ENCODE measurements around the gene CD83.

Gene CD83

DNA sequence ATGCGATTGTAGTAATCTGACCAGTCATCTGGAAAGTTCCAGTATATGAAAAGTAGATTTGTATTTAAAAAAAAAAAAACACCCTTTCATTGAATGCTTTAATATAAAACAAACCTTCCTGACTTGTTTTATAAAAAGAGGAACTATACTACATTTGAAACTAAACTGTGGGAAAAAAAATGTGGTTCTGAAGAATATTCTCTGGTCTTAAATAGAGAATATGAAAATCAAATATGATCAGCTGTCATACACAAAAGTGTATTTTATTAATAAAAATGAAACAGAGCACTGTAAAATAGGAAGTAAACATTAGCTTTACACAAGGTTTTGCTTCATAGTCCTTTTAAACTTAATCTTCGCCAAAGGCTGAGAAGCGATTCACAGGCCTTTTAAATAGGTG lies 25.3 kb upstream of the CD83 start:
- DNase-seq: no peak

DNA sequence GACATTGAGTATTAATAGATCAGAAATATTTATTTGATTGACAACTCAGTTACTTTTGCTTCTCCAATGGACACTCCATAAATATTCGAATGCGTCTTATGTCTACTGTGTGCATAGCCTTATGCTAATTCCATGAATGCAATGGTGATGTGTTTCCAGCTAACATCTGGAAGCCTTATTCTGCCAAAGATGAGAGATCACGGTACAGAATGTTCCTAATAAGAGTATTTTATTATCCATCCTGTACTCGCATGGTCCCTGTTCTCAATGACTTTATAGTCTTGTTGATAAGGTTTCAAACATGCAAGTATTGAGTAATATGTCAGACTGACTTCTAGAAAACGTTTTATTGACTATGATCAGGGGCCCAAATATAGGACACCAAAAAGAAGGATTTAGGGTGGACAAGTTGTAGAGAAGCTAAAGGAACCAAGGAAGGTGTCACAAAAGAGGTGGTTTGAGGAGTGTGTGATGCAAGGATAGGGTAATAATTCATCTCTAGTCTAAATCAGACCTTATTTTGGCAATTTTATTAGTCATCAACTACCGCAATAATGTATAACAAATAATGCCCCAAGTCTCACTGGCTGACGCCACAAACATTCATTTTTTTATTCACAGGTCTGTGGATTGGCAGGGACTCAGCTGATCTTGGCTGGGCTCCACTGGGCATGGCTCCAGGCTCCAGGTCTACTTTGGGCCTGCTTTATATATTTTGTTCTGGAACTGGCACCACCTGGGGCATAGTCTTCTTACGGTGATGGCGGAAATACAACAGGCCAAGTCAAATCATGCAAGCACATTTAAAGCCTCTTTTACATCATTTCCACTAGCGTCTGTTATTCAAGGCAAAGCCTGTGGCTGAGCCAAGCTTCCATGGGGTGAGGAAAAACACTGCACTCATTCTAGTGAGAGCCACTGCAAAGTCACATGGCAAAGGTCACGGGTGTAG lies 24.5 kb upstream of the CD83 start:
- no peak for DNase-seq

DNA sequence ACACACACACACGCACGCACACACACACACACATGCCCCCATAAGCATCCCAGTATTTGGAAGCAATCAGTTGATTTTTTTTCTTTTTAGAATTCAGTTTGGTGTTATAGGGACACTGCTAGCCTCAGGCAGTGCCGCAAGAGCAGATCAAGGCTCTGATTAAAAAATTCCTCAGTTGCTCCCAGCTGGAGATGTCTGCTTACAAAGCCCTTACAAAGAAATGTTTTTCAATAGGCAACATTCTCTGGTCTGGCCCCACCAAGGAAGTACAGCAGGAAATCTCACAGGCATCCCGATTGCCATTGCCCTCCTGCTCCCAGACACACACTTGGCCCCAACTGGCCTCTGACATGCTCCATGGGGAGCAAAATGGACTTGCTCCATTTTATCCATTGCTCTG lies 22.9 kb upstream of the CD83 start:
- DNase-seq: no peak

DNA sequence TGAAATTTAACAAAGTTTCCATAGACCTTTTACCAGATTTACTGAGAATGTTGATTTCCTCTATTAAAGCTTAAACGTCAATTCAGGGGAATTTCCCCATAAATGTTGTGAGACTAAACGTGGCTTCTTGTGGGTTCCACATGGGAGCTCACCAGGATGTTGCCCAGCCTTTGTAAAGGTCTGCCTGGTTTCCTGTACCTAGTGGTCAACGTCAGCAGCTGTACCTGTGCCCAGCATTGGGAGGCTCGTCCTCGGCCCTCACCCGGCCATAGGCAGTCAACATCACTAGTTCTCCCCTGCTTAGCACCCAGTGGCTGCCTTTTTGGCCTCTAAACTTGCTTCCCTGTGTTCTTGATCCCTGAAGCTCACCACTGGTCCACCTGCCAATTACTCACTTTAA lies 22.1 kb upstream of the CD83 start:
- DNase-seq: no peak

DNA sequence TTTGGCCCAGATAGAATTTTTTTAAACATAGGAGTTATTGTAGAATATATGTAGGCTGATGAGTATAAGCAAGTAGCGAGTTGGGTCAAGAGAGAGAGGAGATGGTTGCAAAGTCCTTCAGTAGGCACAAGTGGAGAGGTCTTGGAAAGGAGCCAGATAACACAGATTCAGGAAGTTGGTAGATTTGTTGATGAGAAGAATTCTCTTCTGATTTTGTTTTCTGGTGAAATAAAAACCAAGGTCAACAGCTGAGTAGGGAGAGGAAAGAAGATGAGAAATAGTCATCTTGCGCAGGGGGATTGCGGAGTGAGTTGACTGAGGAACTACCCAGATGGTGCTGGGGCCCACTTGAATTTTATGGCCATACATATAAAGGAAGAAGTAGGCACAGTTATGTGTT lies 17.4 kb upstream of the CD83 start:
- DNase-seq: no peak

DNA sequence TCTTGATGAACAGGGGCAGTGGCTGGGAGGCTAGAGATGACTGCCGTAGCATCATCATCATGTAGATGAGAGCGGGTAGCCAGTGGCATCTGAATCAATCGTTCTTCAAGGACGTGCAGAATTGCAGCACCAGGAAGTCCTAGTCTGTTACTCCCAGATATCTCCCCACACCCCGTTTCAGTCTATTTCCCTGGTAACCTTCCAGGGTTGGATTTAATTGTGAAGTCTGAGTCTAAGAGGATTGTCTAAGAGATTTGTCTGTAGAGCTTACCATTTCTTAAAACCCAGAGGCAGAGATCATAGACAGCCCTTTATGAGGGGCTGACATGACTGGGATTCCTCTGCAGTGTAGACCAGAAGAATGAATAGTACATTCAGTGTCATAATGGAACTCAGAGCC lies 16.6 kb upstream of the CD83 start:
- no peak for DNase-seq

DNA sequence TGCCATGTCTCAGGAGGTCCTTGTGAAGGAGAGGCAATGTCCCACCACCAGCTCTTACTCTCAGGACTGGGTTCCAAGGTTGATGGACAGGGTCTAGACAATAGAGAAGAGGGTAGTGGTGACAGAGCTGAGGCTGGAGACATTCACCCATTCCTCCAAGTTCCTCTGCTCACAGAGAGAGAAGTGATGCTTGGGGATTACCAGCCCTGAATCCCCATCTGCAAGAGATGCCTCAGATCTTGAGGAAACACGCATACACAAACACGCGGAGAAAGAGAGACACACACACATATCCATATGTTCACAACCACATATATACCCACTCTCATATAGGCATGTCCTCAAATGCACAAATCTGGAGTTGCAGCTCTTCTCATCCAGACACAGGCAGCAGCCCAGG lies 15.2 kb upstream of the CD83 start:
- no peak for DNase-seq

DNA sequence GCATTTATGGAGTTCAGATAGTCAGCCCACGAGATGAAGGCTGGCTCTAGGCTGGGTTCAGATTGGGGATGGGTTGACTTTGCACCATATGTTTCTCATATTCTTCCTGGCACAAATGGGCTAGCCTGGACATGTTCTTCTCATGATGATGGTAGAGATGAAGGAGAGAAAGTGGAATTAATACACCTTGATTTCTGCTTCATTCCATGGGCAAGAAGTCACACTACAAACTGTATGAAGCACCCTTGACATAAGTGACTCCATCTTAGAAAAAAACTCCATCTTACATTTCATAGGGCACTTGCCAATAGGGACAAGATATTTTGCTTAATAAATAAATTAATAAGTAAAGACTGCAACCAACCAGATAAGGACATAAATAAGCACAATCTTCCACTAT lies 12.0 kb upstream of the CD83 start:
- no peak for DNase-seq

DNA sequence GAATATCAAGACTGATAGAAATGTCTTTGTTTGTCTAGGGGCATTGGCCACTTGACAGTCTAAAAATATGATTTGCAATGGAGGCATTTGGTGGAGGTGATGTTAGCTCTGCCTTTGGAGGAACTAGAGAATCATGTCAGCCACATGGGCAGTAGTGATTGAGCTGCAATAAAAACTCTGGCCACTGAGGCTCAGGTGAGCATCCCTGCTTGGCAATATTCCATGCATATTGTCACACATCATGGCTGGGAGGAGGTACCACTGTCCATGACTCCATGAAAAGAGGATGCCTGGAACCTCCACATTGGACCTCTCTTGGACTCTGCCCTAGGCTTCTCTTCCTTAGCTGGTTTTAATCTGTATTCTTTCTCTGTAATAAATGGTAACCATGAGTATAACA lies 10.6 kb upstream of the CD83 start:
- no peak for DNase-seq

DNA sequence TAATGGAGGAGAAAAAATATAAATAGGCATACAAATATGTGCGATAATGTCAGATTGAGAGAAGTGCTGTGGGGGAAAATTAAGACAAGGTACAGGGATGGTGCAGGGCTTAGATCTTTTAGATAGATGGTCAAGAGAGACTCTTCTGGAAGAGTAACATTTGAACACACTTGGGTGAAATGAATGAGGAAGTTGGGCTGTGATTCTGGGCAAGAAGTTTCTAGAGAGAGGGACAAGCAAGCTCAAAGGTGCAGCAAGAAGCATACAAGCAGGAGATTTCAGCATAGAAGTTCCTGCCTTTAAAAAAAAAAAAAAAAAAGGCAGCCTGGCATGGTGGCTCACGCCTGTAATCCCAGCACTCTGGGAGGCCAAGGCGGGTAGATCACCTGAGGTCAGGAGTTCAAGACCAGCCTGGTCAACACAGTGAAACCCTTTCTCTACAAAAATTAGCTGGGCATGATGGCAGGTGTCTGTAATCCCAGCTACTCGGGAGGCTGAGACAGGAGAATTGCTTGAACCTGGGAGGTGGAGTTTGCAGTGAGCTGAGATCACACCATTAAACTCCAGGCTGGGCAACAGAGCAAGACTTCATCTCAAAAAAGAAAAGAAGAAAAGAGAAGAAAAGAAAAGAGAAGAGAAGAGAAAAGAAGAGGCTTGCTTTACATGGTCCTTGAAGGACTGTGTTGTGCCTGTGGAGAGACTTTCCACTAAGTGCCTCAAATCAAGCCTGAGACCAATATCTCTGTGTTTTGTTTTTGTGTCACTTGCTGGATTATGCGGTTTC lies 9.7 kb upstream of the CD83 start:
- no peak for DNase-seq

DNA sequence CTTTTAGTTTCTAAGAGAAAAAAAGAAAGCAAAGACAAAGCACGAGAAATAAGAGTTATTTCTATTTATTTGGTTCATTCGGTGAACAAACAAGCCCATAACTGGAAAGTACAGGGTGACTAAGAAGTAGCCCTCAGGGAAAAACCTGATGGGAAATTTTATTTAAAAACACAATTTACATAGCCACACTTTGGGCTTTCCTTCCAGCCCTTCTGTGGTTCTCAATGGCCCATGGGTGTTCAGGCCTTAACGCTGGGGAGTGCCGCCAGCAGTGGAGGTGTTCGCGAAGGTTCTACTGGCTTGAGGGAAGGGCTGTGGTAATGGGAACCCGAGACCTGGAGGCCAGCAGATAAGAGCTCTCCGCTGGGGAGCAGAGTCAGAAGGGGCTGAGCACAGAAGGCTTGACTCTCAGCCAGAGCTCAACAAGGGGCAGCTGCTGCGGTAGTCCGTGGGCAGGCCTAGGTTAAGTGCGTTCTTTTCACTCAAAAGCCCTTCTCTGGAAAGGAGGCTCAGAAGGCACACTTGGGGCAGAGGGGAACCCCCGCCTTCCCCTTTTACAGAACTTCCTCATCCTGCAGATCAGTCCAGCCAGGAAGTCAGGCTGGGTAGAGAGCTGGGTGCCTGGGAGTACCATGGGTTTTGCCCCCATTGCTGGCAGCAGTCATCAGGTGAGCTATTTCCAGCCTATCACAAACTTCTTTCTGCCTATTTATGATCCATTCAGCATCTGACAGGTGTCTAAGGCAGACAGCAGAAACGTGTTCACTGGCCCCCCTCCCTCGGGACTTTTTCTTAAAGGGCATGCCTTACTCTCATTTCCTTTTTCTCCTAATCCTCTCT lies 8.8 kb upstream of the CD83 start:
- no peak for DNase-seq

DNA sequence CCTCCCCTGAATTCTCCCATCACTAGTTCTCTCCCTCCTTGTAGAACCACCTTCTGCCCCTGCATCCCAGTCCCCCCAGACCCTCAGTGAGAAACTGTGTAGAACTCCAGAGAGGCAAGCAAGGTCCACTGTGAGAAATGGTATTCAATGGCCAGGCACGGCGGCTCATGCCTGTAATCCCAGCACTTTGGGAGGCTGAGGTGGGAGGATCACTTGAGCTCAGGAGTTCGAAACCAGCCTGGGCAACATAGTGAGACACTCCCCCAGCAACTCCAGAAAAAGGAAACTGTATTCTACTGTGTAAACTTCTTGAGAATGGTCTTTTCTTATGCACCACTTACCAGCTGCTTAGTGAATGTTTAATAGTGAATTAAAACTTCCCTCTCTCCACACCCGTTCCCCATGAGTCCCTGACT lies 8.2 kb upstream of the CD83 start:
- DNase-seq: no peak

DNA sequence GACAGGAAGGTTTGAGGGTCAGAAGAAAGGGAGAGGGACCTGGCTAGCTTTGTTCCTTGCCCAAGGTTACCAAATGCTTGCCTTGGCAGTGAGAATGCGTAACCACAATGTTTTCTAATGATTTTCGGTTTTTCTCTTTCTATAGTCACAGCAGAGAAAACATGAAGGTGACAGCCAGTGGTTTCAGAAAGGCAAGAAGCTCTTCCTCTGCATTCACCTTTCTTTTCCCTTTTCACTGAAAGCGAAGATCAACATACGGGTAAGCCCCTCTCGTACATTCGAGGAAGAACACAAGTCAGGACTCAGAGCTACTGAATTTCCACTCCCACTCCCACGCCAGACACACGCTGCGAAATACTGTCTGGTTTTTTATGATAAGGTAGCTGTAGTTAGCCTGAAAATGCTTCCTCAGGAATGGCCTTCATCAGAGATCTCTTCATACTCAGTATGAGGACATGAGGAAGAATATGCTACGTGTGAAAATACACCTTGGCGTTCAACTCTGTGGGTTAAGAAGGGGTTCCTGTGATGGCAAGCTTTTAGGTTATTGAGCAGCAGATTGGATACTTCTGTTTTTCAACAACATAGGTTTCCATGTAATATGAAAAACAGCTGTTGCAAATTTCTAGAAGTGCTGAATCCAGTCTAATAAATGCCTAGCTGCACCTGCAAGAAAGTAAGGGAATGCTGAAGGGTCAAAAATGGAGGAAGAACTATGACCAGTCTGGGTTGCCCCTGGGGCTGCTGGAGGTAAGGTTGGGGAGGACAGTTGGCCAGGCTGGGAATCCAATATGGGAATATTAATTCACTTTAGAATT lies 7.4 kb upstream of the CD83 start:
- DNase-seq: no peak

DNA sequence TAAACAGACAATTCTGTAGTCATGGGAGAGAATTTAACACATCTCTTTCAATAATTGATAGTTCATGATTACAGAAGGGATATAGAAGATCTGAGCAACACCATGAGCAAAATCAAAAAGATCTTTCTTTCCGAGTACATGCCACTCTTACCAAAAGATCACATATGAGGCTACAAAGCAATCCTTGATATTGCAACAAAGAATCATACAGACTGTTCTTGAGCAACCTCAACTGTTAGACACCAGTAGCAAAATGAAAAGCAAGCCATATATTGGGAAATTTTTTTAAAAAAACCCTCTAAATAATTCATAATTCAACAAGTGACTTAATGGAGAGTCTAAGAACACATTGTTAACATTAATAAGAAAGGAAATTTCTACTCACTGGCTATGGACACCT lies 3.6 kb upstream of the CD83 start:
- DNase-seq: no peak

DNA sequence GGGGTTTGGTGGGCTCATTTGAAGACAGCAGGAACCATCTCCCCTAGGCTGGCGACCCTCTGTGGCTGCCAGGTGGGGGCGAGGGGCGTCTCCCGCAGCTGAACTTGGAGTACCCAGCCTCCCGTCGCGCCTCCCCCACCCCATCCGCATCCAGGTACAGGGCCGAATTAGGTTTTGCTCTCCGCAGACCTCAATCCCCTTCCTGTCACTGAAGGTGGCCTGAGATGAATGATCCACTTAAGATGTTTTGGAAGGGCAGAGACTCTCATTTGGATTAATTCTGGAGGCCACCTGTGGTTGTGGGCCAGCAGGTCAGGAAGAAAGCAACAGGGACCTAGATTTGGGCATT lies 493 bp downstream of the CD83 start:
- DNase-seq: no peak

DNA sequence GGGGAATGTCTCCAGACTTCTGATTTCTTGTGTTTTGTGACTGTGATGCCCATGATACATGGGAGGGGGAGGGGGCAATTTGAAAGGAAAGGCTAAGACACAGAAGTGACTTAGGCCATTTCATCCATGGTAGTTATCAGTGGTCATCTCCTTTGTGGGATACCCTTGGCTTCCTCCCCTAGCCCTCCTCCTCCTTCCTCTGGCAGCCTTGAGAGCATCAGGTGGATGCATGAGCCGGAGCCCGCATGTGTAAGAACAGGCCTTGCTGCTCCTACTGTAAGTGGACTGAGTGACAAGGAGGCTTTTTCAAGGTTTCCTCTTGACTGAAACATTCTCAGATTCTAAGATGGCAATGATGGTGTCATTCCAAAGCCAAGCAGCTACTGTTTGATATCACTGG lies 874 bp downstream of the CD83 start:
- DNase-seq: no peak

DNA sequence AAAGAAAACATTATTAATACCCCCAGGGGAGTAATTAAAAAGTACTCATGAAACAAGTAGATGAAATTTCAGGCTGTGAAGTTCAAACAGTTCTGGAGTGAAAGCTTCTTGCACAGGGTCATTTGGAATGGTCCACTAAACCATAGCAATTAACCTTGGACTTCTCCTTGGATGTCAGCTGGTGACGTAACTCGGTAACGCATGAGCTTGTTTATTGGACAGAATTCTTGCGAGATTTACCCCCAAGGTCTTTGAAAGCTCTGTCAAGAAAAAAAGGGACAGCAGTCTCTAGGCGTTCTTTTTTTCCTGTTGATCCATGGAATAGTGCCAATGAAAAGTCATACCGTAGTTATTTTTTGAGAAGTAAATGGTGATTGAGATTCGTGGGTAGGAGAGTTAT lies 2.2 kb downstream of the CD83 start:
- no peak for DNase-seq

DNA sequence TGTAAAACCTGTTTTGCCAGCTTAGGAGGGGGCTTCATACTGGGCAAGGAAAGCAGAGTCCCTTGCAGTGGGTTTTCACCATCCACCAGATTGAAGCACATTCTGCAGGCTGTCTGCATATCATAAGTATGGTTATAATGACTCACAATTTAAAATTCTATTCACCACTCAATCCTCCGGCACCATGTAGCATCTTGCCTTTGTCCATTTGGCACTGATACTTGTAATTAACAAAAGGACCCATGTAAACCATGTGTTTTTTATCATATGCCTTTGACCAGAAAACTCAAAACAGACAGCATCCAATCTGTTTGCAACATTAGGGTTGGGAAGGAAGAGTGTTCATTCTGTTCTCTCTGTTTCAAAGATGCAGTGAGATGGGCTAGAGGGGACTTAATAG lies 3.0 kb downstream of the CD83 start:
- no peak for DNase-seq

DNA sequence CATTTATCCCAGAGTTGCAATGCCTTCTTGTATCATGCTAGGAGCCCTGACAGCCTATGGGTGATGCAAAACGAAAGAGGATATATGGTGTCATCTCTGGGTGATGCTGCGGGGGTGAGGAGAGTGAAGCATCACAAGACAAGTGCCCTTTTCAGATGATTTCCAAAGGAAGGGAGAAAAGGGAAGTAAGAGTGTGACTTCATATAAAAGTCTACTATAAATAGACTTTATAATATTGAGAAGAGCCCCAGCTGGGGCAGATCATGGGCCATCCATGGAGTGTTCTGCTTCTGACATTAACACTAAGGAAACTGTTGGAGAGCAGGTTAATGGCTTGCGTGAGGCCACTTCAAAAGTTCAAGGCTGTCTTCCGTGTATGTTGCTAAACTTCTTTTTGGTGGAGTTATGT lies 4.4 kb downstream of the CD83 start:
- no peak for DNase-seq

DNA sequence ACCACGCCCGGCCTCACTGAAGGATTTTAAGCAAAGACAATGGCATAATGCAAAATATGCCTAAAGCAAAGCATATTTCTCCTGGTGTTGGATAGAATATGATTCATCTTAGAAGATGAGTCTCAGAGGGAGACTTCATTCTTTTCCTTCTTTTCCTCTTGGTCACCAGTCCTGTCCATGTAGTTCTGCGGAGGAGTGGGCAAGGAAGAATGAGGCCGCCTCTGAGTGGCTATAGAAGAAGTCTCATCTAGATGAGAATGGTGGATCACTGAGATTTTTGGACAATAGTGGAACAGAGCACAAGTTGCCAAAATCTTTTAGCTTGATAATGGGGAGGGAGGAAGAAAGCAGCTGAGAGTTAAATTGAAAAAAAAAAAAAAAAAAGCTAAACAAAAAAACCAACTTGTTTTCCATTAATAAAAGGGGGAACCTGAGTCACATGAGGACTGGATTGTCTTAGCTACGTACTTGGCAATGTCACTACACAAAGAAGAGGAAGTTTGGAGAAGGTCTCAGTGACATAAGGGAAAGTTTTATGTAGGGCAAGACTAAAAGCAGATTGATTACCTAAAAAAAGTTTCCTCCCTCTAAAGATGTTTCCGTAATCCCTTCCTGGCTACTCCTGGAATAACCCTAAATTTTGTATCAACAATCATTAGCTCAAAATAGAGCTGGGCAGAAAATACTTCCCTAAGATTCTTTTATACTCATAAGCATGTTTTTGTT lies 6.0 kb downstream of the CD83 start:
- DNase-seq: no peak

DNA sequence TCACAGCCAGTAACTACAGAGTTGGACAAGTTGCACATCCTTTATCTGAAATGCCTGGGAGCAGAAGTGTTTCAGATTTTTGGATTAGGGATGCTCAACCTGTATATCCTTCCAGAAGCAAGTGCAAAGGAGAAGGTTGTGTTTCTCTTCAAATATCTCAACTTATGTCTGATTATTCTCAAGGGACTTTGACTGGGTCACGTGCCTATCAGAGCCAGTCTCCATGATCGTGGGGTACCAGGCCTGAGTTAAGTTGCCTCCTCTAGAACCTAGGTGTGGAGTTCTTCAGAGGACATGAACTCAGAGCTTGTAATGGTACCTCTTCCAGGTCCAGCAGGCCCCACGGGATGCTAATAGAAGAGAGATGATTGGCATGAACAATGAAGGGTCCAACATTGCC lies 7.8 kb downstream of the CD83 start:
- no peak for DNase-seq

DNA sequence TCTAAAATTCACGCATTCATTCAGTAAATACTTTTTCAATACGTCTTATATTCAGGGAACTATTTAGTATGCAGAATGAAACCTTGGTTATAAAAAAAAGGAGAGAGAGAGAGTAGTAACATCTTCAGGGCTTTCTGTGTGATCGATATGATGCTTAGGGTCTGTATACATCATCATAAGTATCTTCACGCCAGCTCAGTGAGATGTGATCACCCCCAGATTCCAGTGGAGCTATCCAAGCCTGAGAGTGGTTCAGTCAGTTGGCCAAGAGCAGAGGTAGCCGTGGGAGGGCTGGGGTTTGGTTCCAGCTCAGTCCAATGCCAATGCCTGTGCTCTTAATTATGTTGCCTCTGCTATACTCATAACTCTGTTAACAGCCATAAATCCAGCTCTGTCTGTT lies 8.6 kb downstream of the CD83 start:
- no peak for DNase-seq
